Measurements from ENCODE around the gene S100A3. TPM values are rescaled to one million over a fixed set of nuclear protein-coding genes. Genes with fewer than 3 reads are reported as not detected.

S100A3 gene, protein sequence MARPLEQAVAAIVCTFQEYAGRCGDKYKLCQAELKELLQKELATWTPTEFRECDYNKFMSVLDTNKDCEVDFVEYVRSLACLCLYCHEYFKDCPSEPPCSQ
- 12.6 to 24.0 TPM (median 15.1 TPM) in 3 replicates for polyA plus RNA-seq
- polyA plus RNA-seq (2011; ENCODE audit: low read depth) = 1.9 TPM
- 10.1 and 13.0 TPM in 2 replicates for polyA plus RNA-seq (2011; cell fraction: cytosol; rRNA removed)
- 47.3 and 67.5 TPM in 2 replicates for polyA plus RNA-seq (2011; cell fraction: nucleus; rRNA removed)
- 5.7 and 8.9 TPM in 2 replicates for polyA plus RNA-seq (2012; ENCODE audit: low replicate concordance)
- 11.7 to 24.9 TPM (median 20.5 TPM) in 3 replicates for polyA minus RNA-seq
- 8.2 TPM for polyA minus RNA-seq (2011; cell fraction: cytosol; rRNA and poly(A)+ RNA removed)
- polyA minus RNA-seq (2011; cell fraction: nucleus; rRNA and poly(A)+ RNA removed) = 4.5 and 6.0 TPM in 2 replicates

DNA sequence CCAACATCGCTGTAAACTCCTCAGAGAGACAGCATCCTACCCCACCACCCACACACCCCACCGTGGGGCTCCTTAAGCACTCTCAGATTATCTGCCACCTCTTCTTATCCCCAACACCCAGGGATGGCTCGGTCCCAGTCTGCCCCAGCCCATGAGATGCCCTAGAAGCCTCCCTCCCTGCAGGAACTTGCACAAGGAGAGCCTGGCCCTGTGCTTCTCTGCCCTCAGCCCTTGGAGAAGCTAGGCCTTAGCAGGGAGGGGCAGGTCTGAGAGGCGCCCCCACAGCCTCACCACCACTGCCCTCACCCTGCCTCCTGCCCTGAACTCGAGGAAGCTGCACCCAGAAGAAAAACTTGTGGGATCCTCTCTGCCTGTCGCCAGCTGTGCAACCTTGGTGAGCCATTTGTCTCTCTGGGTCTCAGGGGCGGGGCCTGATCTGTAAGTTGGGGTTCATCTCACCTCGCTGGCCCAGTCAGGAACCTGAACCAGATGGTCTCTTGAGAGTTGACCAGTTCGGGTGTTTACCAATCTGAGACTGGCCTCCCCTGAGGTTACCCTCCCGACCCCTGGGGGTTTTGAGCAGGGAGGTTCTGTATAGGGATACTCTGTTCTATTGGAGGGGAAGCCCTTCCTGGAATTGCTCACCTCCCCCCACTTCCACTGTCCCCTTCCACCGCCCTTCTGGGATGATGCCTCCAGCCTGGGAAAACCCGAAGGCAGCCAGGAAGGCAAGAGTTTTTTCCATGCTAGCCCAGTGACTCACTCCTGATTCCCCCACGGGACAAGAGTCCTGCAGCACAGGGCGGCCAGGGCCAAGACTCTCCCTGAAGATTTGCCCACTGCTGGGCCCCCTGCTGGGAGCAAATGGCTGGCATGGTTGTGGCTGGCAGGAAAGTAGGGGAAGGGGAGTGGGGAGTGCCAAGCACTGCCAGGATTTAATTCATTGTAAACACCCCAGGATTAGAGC is at the start of gene S100A3:
S100A3 (minus strand) TSS at position 537 of the 967 bp plus-strand sequence. CDS start 773 bp downstream, outside the sequence.
- DNase-seq (ENCODE audit: low read depth, low spot score) = no peak
- Histone ChIP-seq H3K27me3 (ENCODE audit: control insufficient read depth, extremely low read depth, insufficient read depth, low read length) (no peaks in the 10 kb centered on the region), H3K36me3 (ENCODE audit: control insufficient read depth in 2 of 2, extremely low read depth in 1 of 2, insufficient read depth in 2 of 2, low read length in 2 of 2) (peaks cover 10 to 23% of the 10 kb centered on the region in 2 experiments), H3K4me3 (ENCODE audit: control insufficient read depth in 2 of 3, extremely low read depth in 1 of 3, insufficient read depth in 2 of 3, low read depth in 1 of 3, low read length in 3 of 3) (no peak within 1 kb of the TSS), H3K27ac (ENCODE audit: control insufficient read depth, insufficient read depth, low read length) (peak within 1 kb of the TSS; percentile 63), H3K9me3 (ENCODE audit: control insufficient read depth, low read depth, low read length) (no peaks in the 10 kb centered on the region), H2AFZ (ENCODE audit: control insufficient read depth, low read length) (no peak within 1 kb of the TSS), H3K4me1 (ENCODE audit: control insufficient read depth, extremely low read depth, insufficient read depth, low read length) (peaks cover 61% of the 10 kb centered on the region), H3K9me1 (ENCODE audit: control insufficient read depth, extremely low read depth, insufficient read depth, low read length) (no peaks in the 10 kb centered on the region), H3K4me2 (ENCODE audit: control insufficient read depth, extremely low read depth, insufficient read depth, low read depth, low read length) (peak within 1 kb of the TSS; percentile 35), H3K79me2 (ENCODE audit: control insufficient read depth, insufficient read depth, low read length) (no peaks in the 10 kb centered on the region), H4K20me1 (ENCODE audit: control insufficient read depth, extremely low read depth, insufficient read depth, low read length) (no peaks in the 10 kb centered on the region), H3K9ac (ENCODE audit: control insufficient read depth, extremely low read depth, insufficient read depth, low read length) (peak within 1 kb of the TSS; percentile 36)
- TF ChIP-seq EZH2 (IDR thresholded peaks at IDR 0.05; ENCODE audit: low read length) = no peak
- TF ChIP-seq, protein P1, sequence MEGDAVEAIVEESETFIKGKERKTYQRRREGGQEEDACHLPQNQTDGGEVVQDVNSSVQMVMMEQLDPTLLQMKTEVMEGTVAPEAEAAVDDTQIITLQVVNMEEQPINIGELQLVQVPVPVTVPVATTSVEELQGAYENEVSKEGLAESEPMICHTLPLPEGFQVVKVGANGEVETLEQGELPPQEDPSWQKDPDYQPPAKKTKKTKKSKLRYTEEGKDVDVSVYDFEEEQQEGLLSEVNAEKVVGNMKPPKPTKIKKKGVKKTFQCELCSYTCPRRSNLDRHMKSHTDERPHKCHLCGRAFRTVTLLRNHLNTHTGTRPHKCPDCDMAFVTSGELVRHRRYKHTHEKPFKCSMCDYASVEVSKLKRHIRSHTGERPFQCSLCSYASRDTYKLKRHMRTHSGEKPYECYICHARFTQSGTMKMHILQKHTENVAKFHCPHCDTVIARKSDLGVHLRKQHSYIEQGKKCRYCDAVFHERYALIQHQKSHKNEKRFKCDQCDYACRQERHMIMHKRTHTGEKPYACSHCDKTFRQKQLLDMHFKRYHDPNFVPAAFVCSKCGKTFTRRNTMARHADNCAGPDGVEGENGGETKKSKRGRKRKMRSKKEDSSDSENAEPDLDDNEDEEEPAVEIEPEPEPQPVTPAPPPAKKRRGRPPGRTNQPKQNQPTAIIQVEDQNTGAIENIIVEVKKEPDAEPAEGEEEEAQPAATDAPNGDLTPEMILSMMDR (optimal IDR thresholded peaks at IDR 0.05 in 1 of 3, IDR thresholded peaks at IDR 0.05 in 1 of 3, conservative IDR thresholded peaks at IDR 0.05 in 1 of 3; ENCODE audit: extremely low read depth in 1 of 3, insufficient read depth in 2 of 3, low read length in 3 of 3) = peak in 2 of 3 experiments; percentile 23 to 47
- dilution Hi-C loops (cut with MboI; ENCODE audit: extremely low pct_ligation_motif_present, low sequenced_read_pairs) = no loop called here
- peak; percentile 41 for FAIRE-seq

DNA sequence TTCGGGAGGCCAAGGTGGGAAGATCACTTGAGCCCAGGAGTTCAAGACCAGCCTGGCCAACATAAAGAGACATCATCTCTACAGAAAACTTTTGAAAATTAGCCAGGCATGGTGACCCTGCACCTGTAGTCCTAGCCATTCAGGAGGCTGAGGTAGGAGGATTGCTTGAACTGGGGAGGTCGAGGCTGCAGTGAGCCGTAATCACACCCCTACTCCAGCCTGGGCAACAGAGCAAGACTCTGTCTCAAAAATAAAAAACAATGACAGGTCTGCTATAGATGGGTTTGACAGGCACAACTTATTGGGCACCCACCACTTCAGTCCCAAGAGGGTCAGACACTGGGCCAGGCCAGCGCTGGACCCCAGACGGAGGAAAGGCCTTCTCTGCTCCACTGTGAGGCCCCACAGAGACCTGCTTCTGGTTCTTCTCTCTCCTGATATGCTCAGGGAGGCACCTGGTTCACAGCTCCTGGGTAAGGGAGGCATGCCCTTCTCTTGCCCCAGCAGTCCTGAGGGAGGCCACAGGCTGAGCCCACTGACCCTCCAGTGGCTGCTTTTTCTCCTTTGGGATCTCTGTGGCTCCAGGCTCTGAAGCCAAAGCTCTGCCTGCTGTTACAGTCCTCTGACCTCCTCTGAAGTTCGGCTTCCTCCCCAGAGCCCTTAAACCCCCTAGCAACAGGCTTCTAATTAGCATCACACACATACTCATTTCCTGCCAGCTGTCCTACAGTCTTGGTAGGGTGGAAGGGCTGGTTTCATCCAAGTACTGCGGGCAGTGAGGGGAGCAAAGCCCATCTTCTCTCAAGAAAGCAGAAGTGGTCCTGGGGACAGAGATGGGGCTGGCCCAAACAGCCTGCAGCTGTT is 49.5 kb upstream of the S100A3 start:
- Histone ChIP-seq H3K27ac (ENCODE audit: control insufficient read depth, insufficient read depth, low read length) (no peak overlapping the region), H3K9ac (ENCODE audit: control insufficient read depth, extremely low read depth, insufficient read depth, low read length) (no peak overlapping the region), H2AFZ (ENCODE audit: control insufficient read depth, low read length) (no peak overlapping the region), H3K27me3 (ENCODE audit: control insufficient read depth, extremely low read depth, insufficient read depth, low read length) (no peaks in the 10 kb centered on the region), H3K4me1 (ENCODE audit: control insufficient read depth, extremely low read depth, insufficient read depth, low read length) (peaks cover 5% of the 10 kb centered on the region), H3K36me3 (ENCODE audit: control insufficient read depth in 2 of 2, extremely low read depth in 1 of 2, insufficient read depth in 2 of 2, low read length in 2 of 2) (peaks cover 2 to 8% of the 10 kb centered on the region in 2 experiments), H3K79me2 (ENCODE audit: control insufficient read depth, insufficient read depth, low read length) (no peaks in the 10 kb centered on the region), H4K20me1 (ENCODE audit: control insufficient read depth, extremely low read depth, insufficient read depth, low read length) (no peaks in the 10 kb centered on the region), H3K4me3 (ENCODE audit: control insufficient read depth in 2 of 3, extremely low read depth in 1 of 3, insufficient read depth in 2 of 3, low read depth in 1 of 3, low read length in 3 of 3) (no peak overlapping the region), H3K4me2 (ENCODE audit: control insufficient read depth, extremely low read depth, insufficient read depth, low read depth, low read length) (no peak overlapping the region), H3K9me1 (ENCODE audit: control insufficient read depth, extremely low read depth, insufficient read depth, low read length) (no peaks in the 10 kb centered on the region), H3K9me3 (ENCODE audit: control insufficient read depth, low read depth, low read length) (no peaks in the 10 kb centered on the region)
- no peak for TF ChIP-seq EZH2 (IDR thresholded peaks at IDR 0.05; ENCODE audit: low read length)
- TF ChIP-seq, protein P1 (optimal IDR thresholded peaks at IDR 0.05 in 1 of 3, IDR thresholded peaks at IDR 0.05 in 1 of 3, conservative IDR thresholded peaks at IDR 0.05 in 1 of 3; ENCODE audit: extremely low read depth in 1 of 3, insufficient read depth in 2 of 3, low read length in 3 of 3) = no peak
- DNase-seq (ENCODE audit: low read depth, low spot score) (no peak), FAIRE-seq (no peak)
- dilution Hi-C loops (cut with MboI; ENCODE audit: extremely low pct_ligation_motif_present, low sequenced_read_pairs) = no loop called here
